BE2C (cell line): ENCODE results near the gene TEK.
"Not testable (repeated sequence)": the region's sequence is repeated elsewhere in the genome, so short reads cannot be mapped to it uniquely, and the experiment has no call there.

Experiments
- DNase-seq: peaks from one replicate; pipeline ENCODE4 v3.0.0-alpha.2; 2020
- H3K27me3 ChIP-seq: fragments of 250-450 bp; sonication (Bioruptor Pico); 2 replicates; pipeline ENCODE4 v1.5.1; 2020; ENCODE audit warnings: mild to moderate bottlenecking
- H3K36me3 ChIP-seq: fragments of 250-450 bp; sonication (Bioruptor Pico); 2 replicates; pipeline ENCODE4 v1.5.1; 2020; ENCODE audit warnings: mild to moderate bottlenecking
- H3K4me1 ChIP-seq: fragments of 250-450 bp; sonication (Bioruptor Pico); 2 replicates; pipeline ENCODE4 v1.5.1; 2020
- H3K4me3 ChIP-seq: 2 replicates; pipeline ENCODE4 v1.5.1; 2011; ENCODE audit warnings: low read depth, low read length
- H3K9me3 ChIP-seq: fragments of 250-450 bp; sonication (Bioruptor Pico); 2 replicates; pipeline ENCODE4 v1.5.1; 2020
- TF ChIP-seq, protein P1 (sequence below): IDR thresholded peaks from 2 replicates; pipeline ENCODE4 v1.5.1; 2012; ENCODE audit warnings: mild to moderate bottlenecking, low read depth, low read length

Gene TEK

DNA sequence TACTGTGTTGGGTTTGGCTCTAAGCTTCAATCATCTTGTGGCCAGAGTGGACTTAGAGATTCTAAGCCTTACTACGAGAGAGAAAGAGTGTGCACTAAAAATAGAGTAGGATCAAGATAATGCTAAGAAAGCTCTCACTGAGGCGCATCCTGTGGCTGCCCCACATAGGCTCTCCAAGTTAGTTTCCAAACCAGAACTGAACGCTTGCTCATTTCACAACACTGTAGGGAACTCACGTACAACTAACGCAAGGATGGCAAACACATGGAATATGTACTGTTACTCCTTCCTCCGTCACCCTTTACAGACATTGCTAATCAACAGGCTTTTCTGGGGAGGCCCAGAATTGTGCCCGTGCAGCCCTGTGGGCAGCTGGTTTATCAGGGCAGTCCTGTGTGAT lies 97.0 kb downstream of the TEK start:
- no peaks in the 10 kb centered on the region for H3K9me3 ChIP-seq
- DNase-seq, result no peak
- no peaks in the 10 kb centered on the region for H3K36me3 ChIP-seq
- H3K4me3 ChIP-seq, result no peak overlapping the region
- TF ChIP-seq, protein P1, sequence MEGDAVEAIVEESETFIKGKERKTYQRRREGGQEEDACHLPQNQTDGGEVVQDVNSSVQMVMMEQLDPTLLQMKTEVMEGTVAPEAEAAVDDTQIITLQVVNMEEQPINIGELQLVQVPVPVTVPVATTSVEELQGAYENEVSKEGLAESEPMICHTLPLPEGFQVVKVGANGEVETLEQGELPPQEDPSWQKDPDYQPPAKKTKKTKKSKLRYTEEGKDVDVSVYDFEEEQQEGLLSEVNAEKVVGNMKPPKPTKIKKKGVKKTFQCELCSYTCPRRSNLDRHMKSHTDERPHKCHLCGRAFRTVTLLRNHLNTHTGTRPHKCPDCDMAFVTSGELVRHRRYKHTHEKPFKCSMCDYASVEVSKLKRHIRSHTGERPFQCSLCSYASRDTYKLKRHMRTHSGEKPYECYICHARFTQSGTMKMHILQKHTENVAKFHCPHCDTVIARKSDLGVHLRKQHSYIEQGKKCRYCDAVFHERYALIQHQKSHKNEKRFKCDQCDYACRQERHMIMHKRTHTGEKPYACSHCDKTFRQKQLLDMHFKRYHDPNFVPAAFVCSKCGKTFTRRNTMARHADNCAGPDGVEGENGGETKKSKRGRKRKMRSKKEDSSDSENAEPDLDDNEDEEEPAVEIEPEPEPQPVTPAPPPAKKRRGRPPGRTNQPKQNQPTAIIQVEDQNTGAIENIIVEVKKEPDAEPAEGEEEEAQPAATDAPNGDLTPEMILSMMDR, result no peak
- no peaks in the 10 kb centered on the region; the same call in 1 of the 2 replicates for H3K27me3 ChIP-seq
- H3K4me1 ChIP-seq, result no peaks in the 10 kb centered on the region

DNA sequence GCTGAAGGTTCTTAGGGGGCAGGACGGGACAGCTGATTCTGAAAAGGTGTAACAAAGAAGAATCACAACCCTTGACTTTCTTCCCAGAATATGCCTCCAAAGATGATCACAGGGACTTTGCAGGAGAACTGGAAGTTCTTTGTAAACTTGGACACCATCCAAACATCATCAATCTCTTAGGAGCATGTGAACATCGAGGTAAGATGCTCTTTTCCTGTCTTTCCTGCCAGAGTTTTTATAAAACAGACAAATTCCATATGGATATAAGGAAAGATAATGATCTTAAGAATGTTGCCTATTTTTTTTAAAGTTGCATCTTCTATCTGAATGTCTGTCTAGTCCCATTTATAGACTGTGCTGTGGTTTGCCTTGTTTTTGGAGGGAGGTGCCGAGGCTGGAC lies 100.0 kb downstream of the TEK start:
- no peaks in the 10 kb centered on the region for H3K36me3 ChIP-seq
- H3K4me1 ChIP-seq, result no peaks in the 10 kb centered on the region
- 0 out of 2 replicates have a peak, but pooled peaks cover 3% of the 10 kb centered on the region for H3K27me3 ChIP-seq
- no peak for DNase-seq
- no peaks in the 10 kb centered on the region for H3K9me3 ChIP-seq
- H3K4me3 ChIP-seq, result no peak overlapping the region
- TF ChIP-seq, protein P1, result no peak

DNA sequence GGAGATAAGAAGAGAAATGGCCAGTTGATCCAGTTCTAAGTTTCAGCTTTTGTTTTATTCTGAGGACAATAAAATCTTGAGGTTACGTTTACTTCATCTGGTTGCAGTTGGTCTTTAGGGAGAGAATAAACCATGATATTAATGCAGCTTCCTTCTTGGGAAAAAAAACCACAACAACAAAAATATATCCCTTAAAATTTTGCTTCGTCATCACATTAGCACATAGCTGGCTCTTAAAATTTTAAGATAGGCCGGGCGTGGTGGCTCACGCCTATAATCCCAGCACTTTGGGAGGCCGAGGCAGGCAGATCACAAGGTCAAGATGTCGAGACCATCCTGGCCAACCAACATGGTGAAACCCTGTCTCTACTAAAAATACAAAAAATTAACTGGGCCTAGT lies 101.6 kb downstream of the TEK start:
- Histone ChIP-seq H3K9me3 (no peaks in the 10 kb centered on the region), H3K27me3 (0 out of 2 replicates have a peak, but pooled peaks cover 3% of the 10 kb centered on the region), H3K36me3 (no peaks in the 10 kb centered on the region), H3K4me3 (no peak overlapping the region), H3K4me1 (no peaks in the 10 kb centered on the region)
- TF ChIP-seq, protein P1, result no peak
- DNase-seq, result no peak

DNA sequence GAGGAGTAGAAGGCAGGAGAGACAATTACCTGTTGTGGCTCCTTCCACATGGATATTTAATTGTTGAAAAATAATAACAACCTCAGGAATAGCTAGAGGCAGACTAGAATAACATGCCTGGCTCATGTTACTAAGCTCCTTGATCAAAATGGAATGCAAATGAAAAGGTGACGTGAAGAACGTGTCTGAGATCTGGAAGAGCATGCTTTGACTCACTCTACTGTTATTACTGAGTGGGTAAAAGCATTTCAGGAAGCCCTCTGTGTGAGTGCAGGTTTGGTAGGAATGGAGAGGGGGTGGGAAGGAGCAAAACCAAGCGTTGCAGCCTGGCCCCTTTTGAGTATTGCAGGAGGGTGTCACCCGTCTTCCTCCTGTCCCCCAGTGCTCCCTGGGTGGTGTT lies 103.2 kb downstream of the TEK start:
- no peak for DNase-seq
- Histone ChIP-seq H3K4me3 (no peak overlapping the region), H3K36me3 (no peaks in the 10 kb centered on the region), H3K27me3 (0 out of 2 replicates have a peak, but pooled peaks cover 3% of the 10 kb centered on the region), H3K4me1 (no peaks in the 10 kb centered on the region), H3K9me3 (no peaks in the 10 kb centered on the region)
- TF ChIP-seq, protein P1, result no peak

DNA sequence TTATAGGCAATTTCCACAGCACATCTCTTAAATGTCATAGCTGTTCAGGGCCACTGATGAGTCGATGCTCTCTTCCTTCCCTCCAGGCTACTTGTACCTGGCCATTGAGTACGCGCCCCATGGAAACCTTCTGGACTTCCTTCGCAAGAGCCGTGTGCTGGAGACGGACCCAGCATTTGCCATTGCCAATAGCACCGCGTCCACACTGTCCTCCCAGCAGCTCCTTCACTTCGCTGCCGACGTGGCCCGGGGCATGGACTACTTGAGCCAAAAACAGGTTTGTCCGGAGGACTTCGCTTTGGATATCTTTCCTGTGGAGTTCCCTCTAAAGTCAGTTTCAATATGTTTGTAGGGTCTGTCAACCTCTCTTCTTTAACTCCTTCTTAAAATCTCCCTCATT lies 103.6 kb downstream of the TEK start:
- H3K9me3 ChIP-seq, result no peaks in the 10 kb centered on the region
- H3K27me3 ChIP-seq, result 0 out of 2 replicates have a peak, but pooled peaks cover 3% of the 10 kb centered on the region
- TF ChIP-seq, protein P1, result no peak
- no peaks in the 10 kb centered on the region for H3K36me3 ChIP-seq
- H3K4me1 ChIP-seq, result no peaks in the 10 kb centered on the region
- H3K4me3 ChIP-seq, result no peak overlapping the region
- DNase-seq, result no peak

DNA sequence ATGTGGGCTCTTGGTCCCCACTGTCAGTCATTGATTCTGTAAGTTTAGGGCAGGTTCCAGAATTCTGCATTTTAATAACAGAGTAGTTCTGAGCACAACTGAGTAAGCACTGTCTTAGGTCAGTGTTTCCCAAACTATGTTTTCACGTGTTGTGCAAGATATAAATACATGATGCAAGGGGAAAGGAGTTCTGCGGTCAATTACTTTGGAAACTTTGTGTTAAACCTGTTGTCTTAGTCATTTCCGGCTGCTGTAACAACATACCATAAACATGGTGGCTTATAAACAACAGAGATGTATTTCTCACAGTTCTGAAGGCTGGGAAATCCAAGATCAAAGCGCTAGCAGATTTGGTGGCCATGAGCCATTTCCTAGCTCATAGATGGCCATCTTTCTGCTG lies 118.2 kb downstream of the TEK start:
- H3K4me1 ChIP-seq, result no peaks in the 10 kb centered on the region
- DNase-seq, result no peak
- no peaks in the 10 kb centered on the region for H3K9me3 ChIP-seq
- no peaks in the 10 kb centered on the region for H3K27me3 ChIP-seq
- TF ChIP-seq, protein P1, result no peak
- no peaks in the 10 kb centered on the region for H3K36me3 ChIP-seq
- no peak overlapping the region for H3K4me3 ChIP-seq

DNA sequence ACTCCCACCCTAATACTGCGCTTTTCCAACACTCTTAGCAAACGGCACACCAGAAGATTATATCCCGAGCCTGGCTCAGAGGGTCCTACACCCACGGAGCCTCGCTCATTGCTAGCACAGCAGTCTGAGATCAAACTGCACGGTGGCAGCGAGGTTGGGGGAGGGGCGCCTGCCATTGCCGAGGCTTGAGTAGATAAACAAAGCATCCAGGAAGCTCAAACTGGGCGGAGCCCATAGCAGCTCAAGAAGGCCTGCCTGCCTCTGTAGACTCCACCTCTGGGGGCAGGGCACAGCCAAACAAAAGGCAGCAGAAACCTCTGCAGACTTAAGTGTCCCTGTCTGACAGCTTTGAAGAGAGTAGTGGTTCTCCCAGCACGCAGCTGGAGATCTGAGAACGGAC lies 130.6 kb downstream of the TEK start:
- H3K9me3 ChIP-seq, H3K4me3 ChIP-seq, H3K36me3 ChIP-seq, H3K27me3 ChIP-seq, H3K4me1 ChIP-seq: not testable (repeated sequence)
- peak; percentile 25 for DNase-seq
